Prostate gland (tissue), 2 donors: Measurements from ENCODE around the gene PLAAT4. TPM values are rescaled to one million over a fixed set of nuclear protein-coding genes. Genes with fewer than 3 reads are reported as not detected.

Experiments
- DNase-seq: peaks from one replicate; pipeline ENCODE4 v3.0.0-alpha.2; 2019; ENCODE audit warnings: low spot score
- H3K27ac ChIP-seq, 2 donors: fragments of 200-600 bp; sonication (generic); 2 replicates each; pipeline ENCODE4 v1.5.1; 2017 to 2019
- H3K27me3 ChIP-seq: fragments of 200-600 bp; sonication (generic); replicated peaks from 2 replicates; pipeline ENCODE4 v1.5.1; 2019; ENCODE audit not compliant: insufficient read depth
- H3K36me3 ChIP-seq, 2 donors: fragments of 200-600 bp; sonication (generic); 1 replicate in 1 of 2; 2 replicates in 1 of 2; pipeline versions ENCODE4 v1.5.1 to v1.8.1; 2017 to 2019
- H3K4me1 ChIP-seq: fragments of 200-600 bp; sonication (generic); replicated peaks from 2 replicates; pipeline ENCODE4 v1.5.1; 2019
- H3K4me3 ChIP-seq, 2 donors: fragments of 200-600 bp; sonication (generic); 2 replicates each; pipeline ENCODE4 v1.5.1; 2017 to 2019
- H3K9me3 ChIP-seq: fragments of 200-600 bp; sonication (generic); 2 replicates; pipeline ENCODE4 v1.5.1; 2017
- POLR2A ChIP-seq: fragments of 450-650 bp; IDR thresholded peaks from one replicate; pipeline ENCODE4 v1.6.1; 2016; ENCODE audit warnings: antibody characterized with exemption, mild to moderate bottlenecking
- POLR2AphosphoS5 ChIP-seq: sonication (generic); formaldehyde crosslinking; IDR thresholded peaks from one replicate; pipeline ENCODE4 v1.6.1; 2017; ENCODE audit warnings: antibody characterized with exemption
- WGBS: methylation state at CpG from one replicate; pipeline ENCODE4 v1.1.5; 2018; 5-methylcytosine and 5-hydroxymethylcytosine counted together
- intact Hi-C: fragments of 100-400 bp; cut with DNase I; formaldehyde crosslinking; loops from one replicate; pipeline ENCODE4 v1.14.2; 2022
- total RNA-seq, 2 donors: library from RNA; depleted of rRNA; stranded (reverse); fragments of >200 nt; gene quantifications; one replicate each; pipeline ENCODE4 v1.1.0, GENCODE V29; 2016
- TF ChIP-seq, protein P1 (sequence below), 4 experiments: fragments of 200-600 bp in 2 of 4; fragments of 450-650 bp in 2 of 4; sonication (generic) in 2 of 4; IDR thresholded peaks; 1 replicate in 3 of 4; 2 replicates in 1 of 4; pipeline ENCODE4 v1.5.1; 2016 to 2019; ENCODE audit warnings: antibody characterized with exemption in 4 of 4, mild to moderate bottlenecking in 2 of 4, moderate library complexity in 2 of 4

PLAAT4 gene
- total RNA-seq, 2 donors from 2014 or later, result 47.6 to 50.8 TPM

DNA sequence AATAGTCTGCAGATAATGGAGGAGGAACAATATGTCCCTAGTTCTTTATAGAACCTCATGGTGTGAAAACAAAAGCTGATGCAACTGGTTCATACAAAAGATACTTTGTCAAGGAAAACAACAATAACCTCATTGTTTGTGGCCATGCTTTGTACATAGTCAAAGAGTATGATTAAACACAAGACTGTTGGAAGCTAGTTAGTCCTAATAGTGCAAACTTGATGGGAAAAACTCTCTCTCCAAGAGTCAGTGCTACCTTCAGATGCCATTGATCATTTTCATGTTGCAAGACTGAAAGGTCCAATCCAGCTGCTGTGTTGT, 46.7 kb downstream of the PLAAT4 start:
- no peaks in the 10 kb centered on the region for H3K27me3 ChIP-seq
- no peak overlapping the region for H3K4me3 ChIP-seq
- H3K9me3 ChIP-seq, result no peaks in the 10 kb centered on the region
- peak; percentile 41 for TF ChIP-seq POLR2AphosphoS5
- TF ChIP-seq, protein P1, sequence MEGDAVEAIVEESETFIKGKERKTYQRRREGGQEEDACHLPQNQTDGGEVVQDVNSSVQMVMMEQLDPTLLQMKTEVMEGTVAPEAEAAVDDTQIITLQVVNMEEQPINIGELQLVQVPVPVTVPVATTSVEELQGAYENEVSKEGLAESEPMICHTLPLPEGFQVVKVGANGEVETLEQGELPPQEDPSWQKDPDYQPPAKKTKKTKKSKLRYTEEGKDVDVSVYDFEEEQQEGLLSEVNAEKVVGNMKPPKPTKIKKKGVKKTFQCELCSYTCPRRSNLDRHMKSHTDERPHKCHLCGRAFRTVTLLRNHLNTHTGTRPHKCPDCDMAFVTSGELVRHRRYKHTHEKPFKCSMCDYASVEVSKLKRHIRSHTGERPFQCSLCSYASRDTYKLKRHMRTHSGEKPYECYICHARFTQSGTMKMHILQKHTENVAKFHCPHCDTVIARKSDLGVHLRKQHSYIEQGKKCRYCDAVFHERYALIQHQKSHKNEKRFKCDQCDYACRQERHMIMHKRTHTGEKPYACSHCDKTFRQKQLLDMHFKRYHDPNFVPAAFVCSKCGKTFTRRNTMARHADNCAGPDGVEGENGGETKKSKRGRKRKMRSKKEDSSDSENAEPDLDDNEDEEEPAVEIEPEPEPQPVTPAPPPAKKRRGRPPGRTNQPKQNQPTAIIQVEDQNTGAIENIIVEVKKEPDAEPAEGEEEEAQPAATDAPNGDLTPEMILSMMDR (IDR thresholded peaks at IDR 0.05), result no peak
- no peak for TF ChIP-seq POLR2A
- H3K27ac ChIP-seq, result no peak overlapping the region
- no peaks in the 10 kb centered on the region for H3K36me3 ChIP-seq
- no peak for DNase-seq
- intact Hi-C loops, result no loop called here
- H3K4me1 ChIP-seq, result no peaks in the 10 kb centered on the region

DNA sequence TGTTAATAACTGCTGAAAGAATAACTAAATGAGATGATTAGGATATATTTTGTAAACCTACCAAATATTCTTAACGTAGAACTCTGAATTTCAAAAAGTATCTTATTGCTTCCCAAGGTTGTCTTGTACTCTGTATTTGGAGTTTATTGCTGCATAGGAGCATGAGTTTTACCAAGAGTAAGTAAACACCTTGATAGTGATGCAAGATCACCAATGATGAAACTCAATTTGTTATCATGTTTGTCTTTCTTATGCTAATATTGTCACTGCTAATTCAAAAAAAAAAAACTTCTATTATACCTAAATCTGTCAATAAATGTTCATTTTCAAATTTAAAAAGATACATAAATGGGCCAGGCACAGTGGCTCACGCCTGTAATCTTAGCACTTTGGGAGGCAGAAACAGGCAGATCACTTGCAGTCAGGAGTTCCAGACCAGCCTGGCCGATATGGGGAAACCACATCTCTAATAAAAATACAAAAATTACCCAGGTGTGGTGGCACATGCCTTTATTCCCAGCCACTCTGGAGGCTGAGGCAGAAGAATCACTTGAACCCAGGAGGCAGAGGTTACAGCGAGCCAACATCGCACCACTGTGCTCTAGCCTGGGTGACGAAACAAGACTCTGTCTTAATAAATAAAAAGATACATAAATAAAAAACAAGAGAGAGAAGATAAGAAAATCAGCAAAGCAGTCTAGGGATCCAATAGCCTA, 50.0 kb downstream of the PLAAT4 start:
- no peaks in the 10 kb centered on the region for H3K27me3 ChIP-seq
- no peak overlapping the region for H3K27ac ChIP-seq
- whole genome bisulfite sequencing, result 82% methylated on average over 6 of the region's 6 CpGs
- H3K36me3 ChIP-seq, result no peaks in the 10 kb centered on the region
- TF ChIP-seq, protein P1 (IDR thresholded peaks at IDR 0.05), result no peak
- H3K4me3 ChIP-seq, result no peak overlapping the region
- H3K9me3 ChIP-seq, result no peaks in the 10 kb centered on the region
- no peaks in the 10 kb centered on the region for H3K4me1 ChIP-seq
- no peak for DNase-seq
- intact Hi-C loops, result no loop called here

DNA sequence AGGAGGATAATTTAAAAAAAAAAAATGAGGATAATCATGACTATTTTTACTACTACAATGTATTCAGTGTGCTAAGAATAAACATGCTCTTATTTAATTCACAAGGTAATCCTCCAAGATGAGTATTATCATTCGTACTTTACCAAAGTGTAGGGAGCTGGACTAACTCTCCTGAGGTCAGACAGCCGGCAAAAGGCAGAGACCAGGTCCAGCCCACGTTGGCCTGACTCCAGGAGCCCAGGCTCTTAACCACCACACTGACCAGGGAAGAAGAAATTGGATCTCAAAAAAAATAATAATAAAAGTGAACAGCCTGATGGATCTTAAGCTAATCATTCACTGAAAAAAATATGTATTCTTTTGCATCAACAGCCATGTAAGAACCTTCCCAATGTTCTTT, 52.4 kb downstream of the PLAAT4 start:
- WGBS, result 70% methylated on average over 3 of the region's 3 CpGs
- H3K27me3 ChIP-seq, result no peaks in the 10 kb centered on the region
- H3K27ac ChIP-seq, result no peak overlapping the region
- TF ChIP-seq POLR2AphosphoS5 (no peak), POLR2A (no peak)
- intact Hi-C loops, result no loop called here
- H3K4me3 ChIP-seq, result no peak overlapping the region
- no peaks in the 10 kb centered on the region for H3K36me3 ChIP-seq
- no peak for DNase-seq
- H3K9me3 ChIP-seq, result no peaks in the 10 kb centered on the region
- no peaks in the 10 kb centered on the region for H3K4me1 ChIP-seq

DNA sequence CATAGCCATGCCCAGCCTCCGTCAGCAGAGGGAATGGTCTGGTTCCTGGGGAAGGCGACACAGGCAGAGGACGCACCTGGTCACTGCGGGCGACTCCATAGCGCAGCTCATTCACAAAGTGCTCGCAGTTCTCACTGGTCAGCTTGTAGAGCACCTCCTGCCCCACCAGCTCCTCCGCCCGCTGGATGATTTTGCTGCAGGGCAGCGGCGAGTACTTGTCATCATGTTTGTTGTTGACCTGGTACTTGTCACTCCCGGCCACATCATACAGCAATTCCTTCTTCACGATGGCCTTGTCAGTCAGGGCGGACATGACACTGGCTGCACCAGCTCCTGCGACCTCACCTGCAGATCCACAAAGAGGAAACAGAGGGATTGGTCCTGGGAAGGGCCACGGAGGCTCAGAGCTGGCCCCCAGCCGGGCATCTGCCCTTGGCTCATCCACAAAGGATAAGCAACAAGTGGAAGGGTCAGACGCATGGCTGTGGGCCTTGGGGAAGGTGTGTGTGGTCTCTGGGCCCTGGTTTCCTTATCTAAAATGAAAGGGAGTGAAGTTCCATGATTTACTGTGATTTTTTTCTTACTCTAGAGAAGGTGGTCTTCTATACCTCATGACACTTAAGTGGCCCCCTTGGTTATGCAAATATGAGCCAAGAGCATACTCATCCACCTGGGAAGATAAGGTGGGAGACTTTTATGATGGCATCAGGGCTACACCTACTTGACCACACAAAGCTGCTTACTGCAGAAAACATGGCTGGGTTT, 53.6 kb downstream of the PLAAT4 start:
- H3K4me3 ChIP-seq, result no peak overlapping the region
- H3K4me1 ChIP-seq, result no peaks in the 10 kb centered on the region
- H3K27ac ChIP-seq, result no peak overlapping the region
- no peaks in the 10 kb centered on the region for H3K27me3 ChIP-seq
- no peak for TF ChIP-seq POLR2AphosphoS5
- TF ChIP-seq, protein P1 (IDR thresholded peaks at IDR 0.05), result no peak
- TF ChIP-seq POLR2A, result no peak
- DNase-seq, result no peak
- no peaks in the 10 kb centered on the region for H3K36me3 ChIP-seq
- 94% methylated on average over 18 of the region's 18 CpGs for WGBS
- no peaks in the 10 kb centered on the region for H3K9me3 ChIP-seq
- intact Hi-C loops, result no loop called here

DNA sequence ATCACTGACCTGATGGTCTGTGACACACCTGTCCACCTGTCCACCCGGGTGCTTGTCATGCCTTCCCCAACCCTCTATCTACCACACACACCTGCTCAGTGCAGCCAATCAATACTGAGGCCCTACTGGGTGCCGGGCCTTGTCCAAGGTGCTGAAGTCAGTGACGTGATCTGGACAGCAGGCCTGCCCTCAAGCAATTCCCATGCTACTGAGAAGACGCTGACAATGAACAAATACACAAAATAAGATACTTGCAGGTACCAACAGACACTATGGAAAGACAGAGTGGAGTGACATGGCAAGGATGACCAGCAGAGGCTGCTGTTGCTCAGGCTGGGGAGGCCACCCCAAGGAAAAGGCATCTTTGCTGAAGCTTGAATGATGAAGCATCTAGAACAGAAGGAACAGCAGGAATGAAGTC, 56.4 kb downstream of the PLAAT4 start:
- intact Hi-C loops, result no loop called here

More for the DNA sequence above, 56.4 kb downstream of the PLAAT4 start:
- no peak for DNase-seq
- H3K27me3 ChIP-seq, result no peaks in the 10 kb centered on the region
- H3K27ac ChIP-seq, result no peak overlapping the region
- no peak overlapping the region for H3K4me3 ChIP-seq
- WGBS, result 65% methylated on average over 4 of the region's 4 CpGs
- H3K9me3 ChIP-seq, result no peaks in the 10 kb centered on the region
- no peaks in the 10 kb centered on the region for H3K4me1 ChIP-seq
- TF ChIP-seq, protein P1 (IDR thresholded peaks at IDR 0.05), result peak in 3 of 4 experiments; percentile 27 to 46 (median 28)
- TF ChIP-seq POLR2A, result no peak
- no peaks in the 10 kb centered on the region for H3K36me3 ChIP-seq
